GM21737 (cell line): ENCODE measurements around the gene ADCY2.

Experiments used
- ATAC-seq: cut with Tn5 transposase; IDR thresholded peaks from one replicate; pipeline ENCODE4 v1.9.1; 2021; ENCODE audit warnings: mild to moderate bottlenecking, moderate library complexity; ENCODE audit not compliant: unreplicated experiment

ADCY2 gene

DNA sequence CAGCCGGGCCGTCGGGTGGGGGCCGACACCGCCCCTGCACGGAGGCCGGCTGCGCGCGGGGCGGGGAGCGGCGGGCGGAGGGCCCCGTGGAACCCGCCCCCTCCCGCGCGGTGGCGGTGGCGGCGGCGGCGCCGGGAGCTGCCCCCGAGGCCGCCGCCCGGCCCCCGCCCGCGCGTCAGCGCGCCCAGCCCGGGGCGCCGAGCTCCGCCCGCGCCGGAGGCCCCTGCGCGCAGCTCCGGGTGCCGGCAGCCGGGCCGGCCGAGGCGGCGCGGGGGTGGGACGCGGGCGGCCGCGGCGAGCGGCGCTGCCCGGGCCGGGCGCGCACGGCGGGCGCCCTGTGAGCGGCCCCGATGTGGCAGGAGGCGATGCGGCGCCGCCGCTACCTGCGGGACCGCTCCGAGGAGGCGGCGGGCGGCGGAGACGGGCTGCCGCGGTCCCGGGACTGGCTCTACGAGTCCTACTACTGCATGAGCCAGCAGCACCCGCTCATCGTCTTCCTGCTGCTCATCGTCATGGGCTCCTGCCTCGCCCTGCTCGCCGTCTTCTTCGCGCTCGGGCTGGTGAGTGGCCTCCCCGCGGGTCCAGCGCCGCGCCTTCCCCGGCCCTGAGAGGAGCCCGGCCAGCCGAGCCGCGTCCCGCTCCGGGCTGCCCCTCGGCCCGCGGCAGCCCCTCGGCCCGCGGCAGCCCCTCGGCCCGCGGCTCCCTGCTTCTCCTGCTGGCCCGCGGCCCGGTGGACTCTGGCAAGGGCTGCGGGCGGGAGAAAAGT, at the start of gene ADCY2:
ADCY2 (plus strand) TSS at position 192 of the 766 bp plus-strand sequence; CDS start at position 351, 159 bp downstream.
- ATAC-seq: no peak

DNA sequence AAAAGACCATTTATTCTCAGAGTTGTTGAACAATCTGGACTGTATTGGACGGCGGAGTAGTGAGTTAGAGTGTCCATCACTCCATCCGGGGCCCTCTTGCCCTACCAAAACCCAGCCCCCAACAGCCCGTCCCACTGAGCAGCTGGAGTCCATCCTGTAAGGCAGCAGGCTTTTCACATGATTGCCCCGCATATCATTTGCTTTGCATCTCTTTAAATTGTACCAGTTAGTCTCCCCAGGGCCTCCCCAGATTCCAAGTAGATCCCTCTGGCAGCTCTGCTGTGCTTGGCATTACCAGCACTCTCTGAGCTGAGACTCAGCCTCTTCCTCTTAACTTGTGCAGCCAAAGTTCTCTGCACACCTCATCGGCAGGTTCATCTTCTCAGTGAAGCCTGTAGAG, 48.6 kb upstream of the ADCY2 start:
- ATAC-seq: no peak

DNA sequence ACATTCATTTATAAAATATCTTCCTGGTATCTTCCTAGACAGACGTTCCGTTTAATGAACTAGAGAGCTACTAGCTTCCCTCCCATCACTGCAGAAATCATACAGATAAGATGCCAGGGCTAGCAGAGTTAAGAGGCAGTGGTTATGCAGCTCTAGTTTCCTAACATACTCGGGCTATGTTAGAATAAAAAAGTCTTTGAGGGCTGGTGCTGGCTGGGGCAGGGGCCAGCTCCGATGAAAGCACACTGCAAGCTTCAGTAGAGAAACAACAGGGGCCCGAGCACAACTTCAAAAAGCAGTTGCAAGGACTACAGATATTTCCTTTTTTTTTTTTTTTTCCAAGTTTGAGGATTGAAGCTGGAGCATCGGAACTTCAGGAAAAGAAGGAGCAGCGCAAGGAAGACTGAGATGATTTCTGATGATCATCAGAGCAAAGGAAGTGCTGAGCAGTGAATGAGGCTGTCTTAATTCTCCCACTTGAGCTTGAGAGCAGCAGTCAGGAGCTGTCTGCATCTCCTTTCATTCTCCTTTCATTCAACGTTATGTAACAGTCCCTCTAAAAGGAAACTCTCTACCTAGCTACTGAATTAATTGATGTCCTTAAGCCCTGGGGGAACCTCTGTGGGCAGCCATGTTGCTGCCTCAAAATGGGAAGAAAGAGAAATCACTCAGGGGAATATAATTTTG, 47.6 kb upstream of the ADCY2 start:
- no peak for ATAC-seq

DNA sequence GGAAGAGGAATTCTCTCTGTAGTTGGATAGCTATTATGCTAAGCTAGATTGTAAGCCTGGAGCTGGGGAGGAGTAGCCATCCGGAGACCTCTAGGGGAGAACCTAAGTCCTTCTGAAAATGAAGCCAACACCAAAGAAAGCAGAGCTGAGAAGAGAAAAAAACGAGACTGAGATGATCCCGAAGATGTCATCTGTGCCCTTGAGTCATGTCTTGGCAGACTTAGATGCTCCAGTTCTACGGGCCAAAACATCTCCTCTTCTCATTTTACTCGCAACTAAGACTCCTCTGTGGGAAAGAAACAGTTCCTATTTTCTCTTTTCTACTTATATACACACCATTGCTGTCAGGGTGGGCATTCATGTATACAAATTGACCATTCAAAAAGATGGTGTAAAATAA, 34.3 kb upstream of the ADCY2 start:
- no peak for ATAC-seq

DNA sequence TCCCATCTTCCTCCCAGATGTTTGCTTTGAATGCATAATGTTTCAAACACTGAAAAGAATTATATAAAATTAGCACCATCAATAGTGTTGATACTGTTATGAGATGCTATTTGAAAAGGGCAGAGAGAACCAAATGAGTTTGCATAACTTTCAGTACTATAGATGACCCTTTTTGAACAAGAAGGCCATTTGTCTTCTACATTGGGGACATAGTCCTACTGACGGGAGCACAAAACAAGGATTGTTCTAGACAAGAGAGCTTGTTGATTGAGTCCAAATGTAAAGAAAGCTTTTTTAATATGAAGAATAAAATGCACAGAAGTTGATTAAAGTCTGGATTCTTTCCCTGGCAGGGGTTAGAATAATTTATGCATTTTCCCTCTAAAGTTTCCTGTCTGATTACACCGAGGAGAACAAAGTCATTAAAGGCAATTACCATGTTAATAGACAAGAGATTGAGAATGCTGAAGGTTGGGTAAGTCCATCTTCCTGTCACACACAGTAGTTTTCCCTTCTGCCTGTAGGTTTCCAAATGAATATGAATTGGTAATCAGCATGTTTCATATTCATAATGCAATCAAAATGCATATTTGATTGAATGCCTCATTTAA, 32.8 kb upstream of the ADCY2 start:
- ATAC-seq: no peak

DNA sequence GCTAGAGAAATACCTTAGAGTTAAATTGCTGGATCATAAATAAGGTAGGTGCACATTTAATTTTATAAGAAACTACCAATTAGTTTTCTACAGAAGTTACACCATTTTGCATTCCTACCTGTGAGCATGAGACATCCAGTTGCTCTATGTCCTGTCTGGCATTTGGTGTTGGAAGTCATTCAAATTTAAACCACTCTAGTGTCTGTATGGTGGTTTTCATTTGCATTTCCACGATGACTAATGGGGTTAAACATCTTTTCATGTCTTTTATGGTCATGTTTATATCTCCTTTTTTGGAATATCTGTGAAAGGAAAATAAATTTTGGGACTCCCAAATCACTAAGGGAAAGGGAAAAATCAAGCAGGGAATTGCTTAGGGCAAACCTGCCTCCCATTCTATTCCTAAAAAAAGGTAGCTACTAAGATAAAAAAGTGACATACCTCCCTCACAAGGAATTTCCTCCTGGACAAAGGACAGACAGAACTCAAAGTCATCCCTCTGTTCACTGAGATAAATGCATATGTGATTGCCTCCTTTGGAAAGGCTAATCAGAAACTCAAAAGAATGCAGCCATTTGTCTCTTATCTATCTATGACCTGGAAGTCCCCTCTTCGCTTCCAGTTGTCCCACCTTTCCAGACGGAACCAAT, 31.6 kb upstream of the ADCY2 start:
- no peak for ATAC-seq

DNA sequence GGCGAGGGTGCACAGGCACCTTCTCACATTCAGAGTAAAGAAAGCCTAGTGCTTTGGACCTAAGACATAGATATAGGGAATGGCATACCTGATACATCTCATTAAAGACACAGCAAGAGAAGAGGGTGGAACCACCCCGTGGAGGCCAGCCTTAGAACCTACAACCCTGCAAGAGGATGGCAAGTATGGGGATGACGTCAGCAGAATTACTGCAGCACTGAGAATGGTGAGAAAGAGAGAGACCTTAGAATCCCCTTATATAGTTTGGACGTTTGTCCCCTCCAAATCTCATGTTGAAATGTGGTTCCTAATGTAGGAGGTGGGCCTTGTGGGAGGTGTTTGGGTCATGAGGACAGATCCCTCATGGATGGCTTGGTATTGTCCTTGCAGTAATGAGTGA, 28.2 kb upstream of the ADCY2 start:
- no peak for ATAC-seq

DNA sequence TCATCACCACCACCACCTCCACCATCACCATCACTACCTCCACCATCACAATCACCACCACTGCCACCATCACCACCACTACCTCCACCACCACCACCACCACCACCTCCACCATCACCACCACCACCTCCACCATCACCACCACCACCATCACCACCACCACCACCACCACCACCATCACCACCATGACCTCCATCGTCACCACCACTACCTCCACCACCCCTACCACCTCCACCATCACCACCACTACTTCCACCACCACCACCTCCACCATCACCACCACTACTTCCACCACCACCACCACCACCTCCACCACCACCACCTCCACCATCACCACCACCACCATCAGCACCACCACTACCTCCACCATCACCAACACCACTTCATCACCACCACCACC, 23.5 kb upstream of the ADCY2 start:
- no peak for ATAC-seq

DNA sequence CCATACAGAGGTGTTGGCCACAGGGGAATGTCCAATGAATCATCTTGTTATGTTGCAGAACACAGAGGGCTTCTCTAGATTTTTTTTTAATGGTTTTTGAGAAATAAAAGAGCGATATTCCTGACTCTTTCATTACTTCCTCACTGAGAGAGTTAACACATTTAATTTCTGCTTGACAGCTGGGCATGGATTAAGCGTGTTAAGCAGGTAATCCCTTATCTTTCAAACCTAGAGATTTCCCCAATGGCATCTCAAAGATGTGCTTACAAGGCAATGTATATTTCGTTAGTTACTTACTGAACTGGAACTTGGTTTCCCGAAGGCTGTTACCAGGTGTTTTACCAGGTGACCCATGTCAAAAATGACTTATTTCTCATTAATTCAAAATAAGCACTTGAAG, 21.8 kb upstream of the ADCY2 start:
- no peak for ATAC-seq

DNA sequence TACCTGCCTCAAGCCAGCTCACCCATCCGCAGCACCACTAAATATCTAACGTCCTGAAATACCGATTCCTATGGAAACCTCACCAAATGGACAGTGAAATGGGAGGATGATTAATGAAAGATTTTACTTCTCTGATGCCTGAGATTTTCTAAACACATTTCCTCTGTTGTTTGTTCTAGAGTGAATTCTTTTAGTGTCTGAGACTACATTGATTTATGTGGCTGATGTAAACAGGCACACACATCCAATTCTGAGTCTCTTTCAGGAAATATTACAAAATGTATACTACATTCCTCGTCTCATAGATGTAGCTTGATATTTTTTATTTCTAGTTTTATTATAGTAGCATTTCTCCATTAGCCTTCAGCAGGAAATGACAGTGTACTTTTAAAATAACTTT, 20.5 kb upstream of the ADCY2 start:
- ATAC-seq: no peak

DNA sequence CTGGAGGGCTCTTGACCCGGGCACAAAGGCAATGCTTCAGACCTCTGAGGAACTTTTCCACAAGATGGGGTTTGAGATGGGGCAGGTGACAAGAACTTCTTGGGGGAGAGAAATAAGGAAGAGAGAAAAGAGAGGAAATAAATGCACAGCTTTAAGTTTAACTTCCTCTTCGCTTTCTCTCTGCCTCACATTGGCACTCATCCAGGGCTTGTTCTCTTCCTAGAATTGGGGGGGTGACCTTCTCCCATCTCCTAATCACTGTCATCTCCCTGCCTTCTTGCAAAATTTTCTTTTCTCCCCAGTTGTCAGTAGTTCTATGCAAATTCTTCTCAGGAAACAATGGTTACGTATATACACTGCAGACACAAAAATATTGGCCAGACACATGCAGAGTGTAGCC, 19.1 kb upstream of the ADCY2 start:
- ATAC-seq: no peak

DNA sequence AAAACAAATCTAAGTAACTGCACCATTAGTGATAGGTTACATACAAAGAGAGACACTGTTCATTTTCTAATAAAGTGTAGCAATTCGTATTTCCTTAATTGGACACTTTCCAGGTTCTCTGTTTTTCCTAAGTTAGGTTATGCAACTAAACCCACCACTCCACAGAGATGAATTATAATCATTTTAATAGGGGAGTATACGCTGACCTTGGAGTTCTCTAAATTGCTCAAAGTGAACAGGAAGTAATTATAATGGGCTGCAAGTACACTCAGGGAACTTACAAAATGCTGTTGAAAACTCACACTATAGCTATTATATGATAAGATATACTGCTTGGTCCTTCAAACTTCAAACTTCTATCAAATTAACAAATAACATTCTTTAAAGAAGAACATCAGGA, 18.2 kb upstream of the ADCY2 start:
- ATAC-seq: no peak

DNA sequence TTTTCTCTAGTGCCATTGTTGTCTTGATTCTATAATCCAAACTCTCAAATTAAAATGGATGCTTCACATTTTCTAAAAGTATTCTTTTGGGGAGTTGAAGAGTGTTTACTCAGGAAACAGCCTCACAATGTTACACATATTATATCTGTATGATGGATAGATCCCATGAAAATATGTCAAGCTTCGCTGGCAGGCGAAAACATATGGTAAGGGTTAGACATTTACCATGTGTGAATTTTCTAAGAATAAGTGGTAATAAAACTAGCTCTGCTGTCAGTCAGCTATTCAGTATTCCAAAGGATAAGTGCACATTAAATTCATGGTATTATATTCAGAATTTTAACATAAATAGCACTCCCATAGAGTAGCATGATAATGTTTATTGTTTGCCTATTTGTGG, 13.3 kb upstream of the ADCY2 start:
- ATAC-seq: no peak

DNA sequence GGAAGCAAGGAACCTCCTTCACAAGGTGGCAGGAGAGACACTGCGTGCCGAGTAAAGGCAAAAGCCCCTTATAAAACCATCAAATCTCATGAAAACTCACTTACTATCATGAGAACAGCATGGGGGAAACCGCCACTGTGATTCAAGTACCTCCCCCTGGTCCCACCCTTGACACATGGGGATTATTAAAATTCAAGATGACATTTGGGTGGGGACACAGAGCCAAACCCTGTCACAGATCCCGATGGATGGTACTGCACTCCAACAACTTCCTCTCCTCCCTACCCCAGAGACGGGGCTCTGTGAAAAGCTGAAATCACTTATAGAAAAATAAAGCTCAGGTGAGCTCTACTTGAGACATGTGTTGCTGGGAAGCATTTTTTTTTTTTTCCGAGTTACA, 10.3 kb upstream of the ADCY2 start:
- no peak for ATAC-seq

DNA sequence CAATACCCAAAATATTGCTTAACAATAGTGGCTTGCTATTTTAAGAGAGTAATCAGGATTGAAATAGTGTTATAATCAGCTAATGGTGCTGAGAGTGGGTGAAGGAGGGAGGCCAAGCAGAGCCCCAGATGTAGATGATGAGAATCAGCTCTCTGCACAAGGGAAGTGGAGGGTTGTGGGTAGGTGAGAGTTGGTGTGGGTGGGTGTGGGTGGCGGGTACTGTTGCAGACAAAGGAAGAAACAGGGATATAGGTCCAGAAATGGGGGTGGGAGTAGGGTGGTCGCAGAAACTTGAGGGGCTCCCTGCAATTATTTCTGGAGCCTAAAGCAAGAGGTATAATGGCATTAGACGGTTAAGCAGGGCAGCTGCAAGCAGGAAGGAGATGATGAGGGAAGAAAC, 7.4 kb upstream of the ADCY2 start:
- no peak for ATAC-seq

DNA sequence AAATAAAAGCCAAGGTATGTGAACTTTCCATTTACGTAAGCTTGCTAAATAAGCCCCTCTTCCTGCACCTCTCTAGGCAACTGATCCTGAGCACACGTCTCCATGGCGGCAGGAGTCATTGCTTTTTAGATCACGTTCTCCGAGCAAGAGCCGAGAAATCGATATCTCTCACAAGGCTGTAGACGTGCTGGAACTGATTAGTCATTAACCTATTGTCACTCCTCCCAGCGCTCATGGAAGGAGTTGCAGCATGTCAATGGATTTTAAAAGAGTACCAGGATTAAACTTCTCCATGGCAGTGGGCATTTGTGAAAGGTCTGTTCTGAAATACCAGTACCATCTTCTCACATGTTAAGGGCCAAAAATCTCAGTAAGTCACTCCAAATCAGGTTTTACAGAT, 4.7 kb upstream of the ADCY2 start:
- ATAC-seq: no peak

DNA sequence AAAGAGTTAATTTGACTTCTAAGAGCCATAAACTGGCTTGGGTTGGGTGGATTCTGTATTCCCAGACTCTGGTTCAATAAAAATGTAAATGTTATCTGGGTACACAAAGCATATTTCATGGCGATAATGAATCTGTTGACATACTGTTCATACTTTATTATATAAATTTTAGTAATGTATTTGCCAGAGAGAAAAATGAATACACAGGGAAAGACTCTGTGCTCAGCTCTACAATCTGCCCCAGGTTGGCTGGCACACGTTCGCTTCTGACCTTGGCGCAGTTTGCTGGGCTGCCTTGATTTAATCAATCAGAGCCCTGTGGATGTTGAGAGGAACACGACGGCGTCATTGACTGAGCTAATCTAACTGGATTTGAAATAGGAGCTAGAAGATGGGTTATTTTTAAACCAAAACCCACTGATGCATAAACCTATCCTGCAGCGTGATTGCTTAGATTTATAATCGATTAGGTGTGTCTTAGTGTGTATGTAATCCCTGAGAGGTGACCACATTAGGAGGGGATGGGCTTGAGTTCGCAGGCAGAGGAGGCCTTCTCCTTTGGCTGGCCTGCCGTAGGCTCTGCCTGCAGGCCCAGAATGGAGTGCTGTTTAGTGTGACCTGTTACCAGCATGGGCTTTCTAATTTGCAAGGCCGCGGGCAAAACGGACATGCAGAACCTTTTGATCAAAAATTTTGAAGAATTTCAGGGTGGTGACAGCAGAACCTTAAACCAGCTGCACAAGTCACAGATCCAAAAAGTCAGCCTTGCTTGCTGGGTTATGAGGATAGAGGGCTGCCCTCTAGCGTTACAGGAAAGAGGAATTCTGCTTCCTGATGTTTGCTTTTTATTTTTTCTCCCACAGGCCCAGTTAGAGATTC, 3.9 kb upstream of the ADCY2 start:
- ATAC-seq: no peak

DNA sequence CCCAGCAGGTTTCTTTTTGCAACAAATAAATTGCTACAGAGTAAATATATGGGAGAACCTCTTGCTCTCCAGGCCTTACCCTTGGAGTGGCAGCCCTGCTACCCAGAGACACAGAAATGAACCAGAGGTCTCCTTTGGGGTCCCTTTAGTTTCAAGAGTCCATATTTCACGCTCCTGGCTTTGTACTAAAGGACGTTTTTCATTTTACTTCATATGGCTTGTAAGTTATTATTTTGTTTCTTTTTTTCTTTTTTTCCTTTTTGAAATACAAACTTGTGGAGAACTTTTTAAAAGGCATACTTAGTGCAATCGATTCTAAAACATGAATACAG, 3.3 kb upstream of the ADCY2 start:
- no peak for ATAC-seq

DNA sequence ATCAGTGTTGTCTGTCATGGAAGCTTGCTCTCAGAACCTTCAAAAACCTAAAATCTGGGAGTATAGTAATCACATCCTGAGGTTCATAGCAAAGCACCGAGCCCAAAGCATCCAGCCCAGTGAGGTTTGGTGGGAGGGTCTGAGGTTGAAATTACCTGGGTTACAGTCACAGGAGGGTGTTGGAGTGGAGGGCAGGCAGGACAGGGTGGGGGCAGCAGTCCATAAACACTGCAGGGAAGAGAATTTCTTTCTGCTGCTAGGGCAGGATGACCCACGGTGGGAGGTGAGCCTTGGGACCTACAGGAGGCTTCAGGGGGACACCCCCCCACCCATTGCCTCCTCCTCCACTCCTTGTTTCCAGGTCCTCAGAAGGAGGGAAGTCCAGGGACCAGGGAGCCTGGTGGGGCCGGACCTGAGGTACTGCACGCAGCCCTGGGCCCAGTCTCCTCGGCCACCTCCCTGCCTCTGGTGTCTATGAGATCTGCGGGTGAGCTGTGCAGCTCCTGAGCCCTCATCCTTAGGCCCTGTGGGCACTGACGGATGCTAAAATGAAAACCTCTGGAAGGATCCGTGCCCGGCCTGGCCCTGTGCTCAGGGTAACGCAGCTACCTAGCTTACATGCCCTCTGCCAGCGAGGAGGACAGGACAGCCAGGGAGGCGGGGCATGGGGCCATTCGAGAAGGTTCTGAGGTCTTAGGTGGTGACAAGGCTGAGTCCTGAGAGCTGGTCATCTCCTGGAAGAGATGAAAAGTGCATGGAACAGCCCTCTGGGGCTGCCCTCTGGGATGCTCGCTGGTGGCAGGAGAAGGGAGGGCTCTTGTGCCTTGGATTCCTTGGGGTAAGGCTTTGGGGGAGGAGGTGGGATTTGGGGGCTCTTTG, 1.8 kb upstream of the ADCY2 start:
- ATAC-seq: no peak

DNA sequence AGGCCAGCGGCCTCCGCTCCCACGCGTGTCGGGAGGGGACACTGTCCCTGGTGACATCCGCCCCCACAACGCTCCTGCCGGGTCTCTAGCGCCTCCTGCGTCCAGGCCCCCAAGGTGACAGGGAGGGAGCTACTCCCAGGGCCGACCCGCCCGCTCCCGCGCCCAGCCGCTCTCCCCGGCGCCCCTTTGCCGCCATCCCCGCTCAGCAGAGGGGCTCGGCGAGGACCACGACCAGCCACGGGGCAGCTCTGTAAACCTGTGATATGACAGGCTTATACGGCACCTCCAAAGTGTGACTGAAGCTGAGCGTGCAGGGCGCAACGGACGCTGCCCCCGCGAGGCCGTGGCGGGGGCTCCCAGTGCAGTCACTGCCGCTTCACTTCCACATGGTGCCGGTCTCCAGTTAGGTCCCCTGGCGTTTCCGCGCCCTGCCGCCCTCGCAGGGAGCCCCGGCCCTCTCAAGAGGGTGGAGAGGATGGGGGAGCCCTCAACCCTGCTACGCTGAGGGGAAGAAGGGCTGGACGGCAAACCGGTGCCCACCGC, 978 bp upstream of the ADCY2 start:
- ATAC-seq: no peak
